NCI-H1048 (cell line): ENCODE data around the gene WDR6.
"Not testable (repeated sequence)": the region's sequence is repeated elsewhere in the genome, so short reads cannot be mapped to it uniquely, and the experiment has no call there.

Experiments
- DNase-seq: peaks from one replicate; lab custom pipeline; 2025; lab: John Stamatoyannopoulos, UW

WDR6 gene

GRCh38 chr3:48990636-48991469, 16.3 kb upstream of the WDR6 start:
- no peak for DNase-seq

GRCh38 chr3:48991851-48992545, 15.2 kb upstream of the WDR6 start:
- DNase-seq = no peak

- DNase-seq = no peak
Measured at GRCh38 chr3:48993834-48994233, 13.4 kb upstream of the WDR6 start.

GRCh38 chr3:48996640-48997039, 10.6 kb upstream of the WDR6 start:
- no peak for DNase-seq

- DNase-seq = no peak
Measured at GRCh38 chr3:48997102-48997635, 10.0 kb upstream of the WDR6 start.

- DNase-seq = no peak
Measured at GRCh38 chr3:48997714-48998637, 9.2 kb upstream of the WDR6 start.

- no peak for DNase-seq
Measured at GRCh38 chr3:48999085-48999858, 7.9 kb upstream of the WDR6 start.

GRCh38 chr3:49001155-49001554, 6.0 kb upstream of the WDR6 start:
- no peak for DNase-seq

GRCh38 chr3:49004352-49005302, 2.6 kb upstream of the WDR6 start:
- DNase-seq = no peak

GRCh38 chr3:49005303-49005680, 1.9 kb upstream of the WDR6 start:
- DNase-seq = no peak

- no peak for DNase-seq
Measured at GRCh38 chr3:49005998-49006397, 1.2 kb upstream of the WDR6 start.

- DNase-seq = no peak
Measured at GRCh38 chr3:49006408-49007067, 653 bp upstream of the WDR6 start.

GRCh38 chr3:49007771-49008528, 759 bp downstream of the WDR6 start:
- peak; percentile 65 for DNase-seq

GRCh38 chr3:49008627-49009026, 1.4 kb downstream of the WDR6 start:
- DNase-seq = not testable (repeated sequence)

- no peak for DNase-seq
Measured at GRCh38 chr3:49009396-49009795, 2.2 kb downstream of the WDR6 start.

- no peak for DNase-seq
Measured at GRCh38 chr3:49012441-49013017, 5.3 kb downstream of the WDR6 start.

GRCh38 chr3:49013113-49013737, 6.0 kb downstream of the WDR6 start:
- DNase-seq = no peak
